ENCODE results near the gene SEC24D. TPM values are rescaled to one million over a fixed set of nuclear protein-coding genes. Genes with fewer than 3 reads are reported as not detected.
A peak's percentile ranks its signal among the peaks of the same experiment; 100 is the strongest.

The SEC24D gene
- total and polyA plus RNA-seq, 11 donors, result 3.1 to 36.4 (median 14.8) TPM

GRCh38 chr4:118858779-118859178 lies 22.9 kb upstream of the SEC24D start:
- Histone ChIP-seq H3K36me3 (no peaks in the 10 kb centered on the region), H3K27ac (no peak overlapping the region), H3K4me1 (no peaks in the 10 kb centered on the region), H3K4me3 (no peak overlapping the region), H3K9me3 (no peaks in the 10 kb centered on the region), H3K27me3 (no peaks in the 10 kb centered on the region)
- no peak for DNase-seq
- 78 to 87% (median 79%) methylated on average over 2 of the region's 2 CpGs for WGBS, 4 donors
- ATAC-seq, result no peak
- intact Hi-C loops (cut with DNase I), result no loop called here
- TF ChIP-seq, protein P1, sequence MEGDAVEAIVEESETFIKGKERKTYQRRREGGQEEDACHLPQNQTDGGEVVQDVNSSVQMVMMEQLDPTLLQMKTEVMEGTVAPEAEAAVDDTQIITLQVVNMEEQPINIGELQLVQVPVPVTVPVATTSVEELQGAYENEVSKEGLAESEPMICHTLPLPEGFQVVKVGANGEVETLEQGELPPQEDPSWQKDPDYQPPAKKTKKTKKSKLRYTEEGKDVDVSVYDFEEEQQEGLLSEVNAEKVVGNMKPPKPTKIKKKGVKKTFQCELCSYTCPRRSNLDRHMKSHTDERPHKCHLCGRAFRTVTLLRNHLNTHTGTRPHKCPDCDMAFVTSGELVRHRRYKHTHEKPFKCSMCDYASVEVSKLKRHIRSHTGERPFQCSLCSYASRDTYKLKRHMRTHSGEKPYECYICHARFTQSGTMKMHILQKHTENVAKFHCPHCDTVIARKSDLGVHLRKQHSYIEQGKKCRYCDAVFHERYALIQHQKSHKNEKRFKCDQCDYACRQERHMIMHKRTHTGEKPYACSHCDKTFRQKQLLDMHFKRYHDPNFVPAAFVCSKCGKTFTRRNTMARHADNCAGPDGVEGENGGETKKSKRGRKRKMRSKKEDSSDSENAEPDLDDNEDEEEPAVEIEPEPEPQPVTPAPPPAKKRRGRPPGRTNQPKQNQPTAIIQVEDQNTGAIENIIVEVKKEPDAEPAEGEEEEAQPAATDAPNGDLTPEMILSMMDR (IDR thresholded peaks at IDR 0.05), result no peak
- TF ChIP-seq POLR2A (IDR thresholded peaks at IDR 0.05), result no peak

DNA sequence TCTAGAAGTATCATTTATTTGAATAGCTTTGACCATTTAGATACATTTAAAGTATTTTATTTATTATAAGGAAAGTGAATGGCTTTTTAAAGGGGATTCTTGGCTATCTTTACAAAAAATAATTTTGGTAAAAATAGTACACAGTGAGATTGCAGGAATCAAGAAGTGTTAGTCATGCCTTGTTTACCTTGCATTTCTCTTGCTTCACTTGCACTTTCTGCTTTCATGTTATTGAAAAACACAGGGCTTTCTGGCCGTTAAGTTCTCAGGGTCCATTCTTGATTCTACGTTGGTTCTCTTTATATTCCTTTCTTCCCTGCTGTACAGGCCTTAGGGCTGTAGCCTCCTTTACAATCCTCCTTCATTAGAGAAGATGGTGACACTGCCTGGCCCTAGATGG lies 21.8 kb upstream of the SEC24D start:
- WGBS, 4 donors, result 87 to 90% (median 90%) methylated on average over 2 of the region's 2 CpGs
- H3K4me1 ChIP-seq, result no peaks in the 10 kb centered on the region
- H3K27me3 ChIP-seq, result no peaks in the 10 kb centered on the region
- no peak overlapping the region for H3K27ac ChIP-seq
- no peak overlapping the region for H3K4me3 ChIP-seq
- TF ChIP-seq, protein P1 (IDR thresholded peaks at IDR 0.05), result no peak
- TF ChIP-seq POLR2A (IDR thresholded peaks at IDR 0.05), result no peak
- no peak for ATAC-seq
- intact Hi-C loops (cut with DNase I), result no loop called here
- no peaks in the 10 kb centered on the region for H3K36me3 ChIP-seq
- DNase-seq, result no peak
- no peaks in the 10 kb centered on the region for H3K9me3 ChIP-seq

GRCh38 chr4:118850488-118851173 lies 14.7 kb upstream of the SEC24D start:
- no peaks in the 10 kb centered on the region for H3K27me3 ChIP-seq
- 32 to 45% (median 38%) methylated on average over 8 of the region's 8 CpGs for WGBS, 4 donors
- peak overlapping the region in 11 of 12 donors; percentile 5 to 61 (median 47) for H3K4me3 ChIP-seq
- peak overlapping the region in 5 of 12 donors; percentile 1 to 51 (median 50) for H3K27ac ChIP-seq
- ATAC-seq (peak in 3 of 4 donors; percentile 39 to 63 (median 42)), DNase-seq (no peak)
- peaks cover 0 to 13% (median 4%) of the 10 kb centered on the region in 12 donors for H3K4me1 ChIP-seq
- TF ChIP-seq, protein P1 (IDR thresholded peaks at IDR 0.05), result no peak
- TF ChIP-seq POLR2A (IDR thresholded peaks at IDR 0.05), result no peak
- intact Hi-C loops (cut with DNase I), result no loop called here
- no peaks in the 10 kb centered on the region for H3K36me3 ChIP-seq
- no peaks in the 10 kb centered on the region for H3K9me3 ChIP-seq

GRCh38 chr4:118849867-118850487 lies 14.1 kb upstream of the SEC24D start:
- TF ChIP-seq, protein P1 (IDR thresholded peaks at IDR 0.05), result no peak
- no peak for TF ChIP-seq POLR2A (IDR thresholded peaks at IDR 0.05)
- H3K27ac ChIP-seq, result peak overlapping the region in 2 of 12 donors; percentile 16 to 50
- H3K27me3 ChIP-seq, result no peaks in the 10 kb centered on the region
- H3K9me3 ChIP-seq, result no peaks in the 10 kb centered on the region
- peak overlapping the region in 11 of 12 donors; percentile 5 to 61 (median 47) for H3K4me3 ChIP-seq
- no peaks in the 10 kb centered on the region for H3K36me3 ChIP-seq
- DNase-seq, result no peak
- intact Hi-C loops (cut with DNase I), result no loop called here
- ATAC-seq, result no peak
- H3K4me1 ChIP-seq, result peaks cover 0 to 13% (median 4%) of the 10 kb centered on the region in 12 donors
- WGBS, 4 donors, result 93 to 95% (median 93%) methylated on average over 2 of the region's 2 CpGs

All from heart left ventricle (tissue), 16 donors.